DLD1 (cell line): ENCODE results near the gene WNK2.
"Not testable (repeated sequence)": the region's sequence is repeated elsewhere in the genome, so short reads cannot be mapped to it uniquely, and the experiment has no call there.

ENCODE experiments used
- in situ Hi-C: cut with HindIII; loops from 2 replicates; pipeline ENCODE4 v1.10.0; 2017; ENCODE audit warnings: low sequenced_read_pairs

The WNK2 gene

DNA sequence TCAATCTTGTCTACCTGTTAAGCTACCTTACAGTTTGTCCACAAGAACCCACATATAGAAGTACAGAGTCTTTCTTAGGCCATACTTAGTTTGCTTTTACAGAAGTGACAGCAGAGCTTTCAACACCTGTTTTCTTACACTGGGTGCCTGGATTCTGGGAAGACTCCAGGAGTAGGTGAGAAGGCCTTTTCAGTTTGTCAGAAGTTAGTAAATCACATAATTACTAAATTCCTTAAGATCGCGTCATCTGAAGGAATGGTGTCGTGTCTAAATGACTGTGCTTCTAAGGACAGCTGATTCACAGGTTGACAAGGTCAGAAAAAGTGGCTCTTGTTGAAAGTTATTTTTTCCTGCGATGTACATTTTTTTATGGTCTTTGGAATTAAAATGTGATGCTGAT, 170.5 kb downstream of the WNK2 start:
- in situ Hi-C loops, result no loop called here

DNA sequence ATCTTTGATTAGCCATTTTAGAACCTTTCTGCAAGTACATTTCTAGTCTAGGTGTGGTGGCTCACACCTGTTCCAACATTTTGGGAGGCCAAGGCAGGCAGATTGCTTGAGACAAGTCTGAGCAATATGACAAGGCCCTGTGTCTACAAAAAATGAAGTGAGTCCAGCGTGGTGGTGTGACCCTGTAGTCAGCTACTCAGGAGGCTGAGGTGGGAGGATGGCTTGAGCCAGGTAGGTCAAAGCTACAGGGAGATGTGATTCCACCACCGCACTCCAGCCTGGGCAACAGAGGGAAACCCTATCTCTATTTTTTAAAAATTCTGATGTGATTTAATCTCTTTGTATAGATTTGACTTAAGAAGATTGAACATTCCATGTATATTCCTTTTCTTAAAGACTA, 171.9 kb downstream of the WNK2 start:
- in situ Hi-C loops, result no loop called here

DNA sequence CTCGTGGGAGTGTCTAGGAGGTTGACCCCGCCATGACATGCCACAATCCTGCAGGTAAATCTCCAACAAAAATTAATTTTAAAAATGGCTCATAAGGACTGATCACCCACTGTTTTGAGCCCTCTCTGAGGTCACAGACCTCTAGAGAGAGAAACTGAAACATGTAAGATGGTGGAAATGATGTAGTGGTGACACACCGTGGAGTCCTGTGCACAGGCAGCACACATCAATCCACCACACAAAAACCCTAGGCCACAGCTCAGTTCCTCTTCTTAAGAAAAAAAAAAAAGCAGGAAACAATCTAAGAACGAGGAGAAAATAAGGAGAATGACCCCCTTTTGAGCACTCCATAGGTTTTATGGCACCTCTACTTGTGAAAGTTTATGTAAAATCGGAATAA, 173.7 kb downstream of the WNK2 start:
- in situ Hi-C loops, result no loop called here

DNA sequence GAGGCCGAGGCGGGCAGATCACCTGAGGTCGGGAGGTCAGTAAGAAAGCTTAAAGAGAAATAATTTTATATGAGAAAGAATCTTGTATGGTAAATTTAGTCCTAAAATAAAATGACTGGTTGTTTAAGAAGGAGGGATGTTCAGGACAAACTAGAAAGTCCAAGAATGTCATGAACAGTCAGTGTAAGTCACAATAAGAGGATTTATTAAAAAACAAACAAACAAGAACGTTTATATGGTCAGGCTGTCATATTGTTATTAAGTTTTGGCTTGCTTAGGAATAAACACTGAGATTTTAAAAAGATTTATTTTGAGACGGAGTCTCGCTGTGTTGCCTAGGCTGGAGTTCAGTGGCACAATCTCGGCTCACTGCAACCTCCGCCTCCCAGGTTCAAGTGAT, 176.0 kb downstream of the WNK2 start:
- in situ Hi-C loops, result not testable (repeated sequence)

DNA sequence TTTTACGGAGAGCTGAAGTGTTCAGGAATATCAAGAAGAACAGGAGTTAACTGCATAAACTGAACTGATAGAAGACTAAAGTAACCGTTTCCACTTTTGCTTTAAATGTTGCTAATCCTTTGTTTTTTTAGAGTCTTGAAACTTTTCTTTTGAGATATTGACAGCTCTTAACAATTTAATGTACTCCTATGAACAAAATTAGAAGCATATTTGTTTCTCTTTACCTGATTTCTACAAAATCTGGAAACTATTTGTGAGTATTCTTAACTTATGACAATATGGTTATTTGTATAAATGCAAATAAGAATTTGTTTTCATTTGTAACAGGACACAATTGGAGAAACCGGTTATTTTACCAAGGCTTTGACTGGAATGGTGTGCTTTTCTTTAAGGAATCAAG, 178.1 kb downstream of the WNK2 start:
- in situ Hi-C loops, result no loop called here

DNA sequence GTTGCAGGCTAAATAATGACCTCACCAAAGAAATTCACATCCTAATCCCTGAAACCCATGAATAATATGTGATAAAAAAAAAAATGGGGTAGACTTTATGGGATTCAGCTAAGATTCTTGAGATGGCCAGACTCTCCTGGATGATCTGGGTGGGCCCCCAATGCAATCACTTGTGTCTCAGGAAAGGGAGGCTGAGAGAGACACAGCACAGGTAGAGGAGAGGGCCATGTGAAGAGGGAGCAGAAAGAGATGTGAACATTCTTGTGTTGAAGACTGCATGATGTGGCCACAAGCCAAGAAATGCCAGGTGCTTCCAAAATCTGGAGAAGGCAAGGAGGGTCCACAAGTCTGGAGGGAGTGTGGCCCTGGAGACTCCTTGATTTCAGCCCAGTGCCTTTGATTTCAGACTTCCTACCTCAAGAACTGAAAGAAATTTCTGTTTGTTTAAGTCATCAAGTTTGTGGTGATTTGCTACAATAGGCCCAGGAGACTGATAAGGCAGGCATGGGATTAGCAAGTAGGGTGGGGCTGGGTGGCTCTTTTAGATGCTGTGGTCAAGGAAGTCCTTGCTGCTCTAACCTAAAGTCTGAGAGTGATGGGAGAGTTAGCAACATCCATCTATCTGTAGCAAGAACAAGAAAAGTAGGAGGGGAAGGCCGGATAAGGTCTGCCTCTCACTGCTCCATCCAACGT, 180.9 kb downstream of the WNK2 start:
- in situ Hi-C loops, result no loop called here

DNA sequence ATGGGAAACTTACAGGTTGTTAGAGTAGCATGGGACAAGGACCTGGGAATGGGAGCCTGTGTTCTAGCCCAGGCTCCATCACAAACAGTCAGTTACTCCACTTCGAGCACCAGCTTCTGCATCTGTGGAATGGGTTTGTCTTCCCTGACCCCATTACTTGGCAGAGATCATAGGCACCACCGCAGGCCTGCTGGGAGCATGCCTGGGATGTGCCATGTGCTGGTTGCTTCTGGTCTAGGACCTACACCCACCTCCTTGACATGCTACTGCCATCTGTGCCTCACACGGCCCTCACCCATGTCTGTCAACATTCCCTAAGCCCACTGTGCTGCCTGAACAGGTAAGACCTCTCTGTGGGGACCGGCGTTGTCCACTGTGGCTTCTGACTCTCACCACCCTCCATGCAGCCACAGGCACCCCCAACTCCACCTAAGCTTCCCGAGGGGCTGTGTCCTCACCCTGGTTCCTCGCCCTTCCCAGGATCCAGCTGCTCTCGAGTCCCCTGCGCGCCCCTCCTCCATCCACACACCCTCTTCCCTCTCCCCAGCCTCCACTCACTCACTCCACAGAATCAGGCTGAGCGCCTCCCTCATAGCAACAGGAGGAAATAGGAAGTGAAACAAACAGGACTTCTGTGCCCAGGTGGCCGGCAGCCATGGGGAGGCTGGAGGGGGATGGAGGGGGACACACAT, 181.6 kb downstream of the WNK2 start:
- in situ Hi-C loops, result no loop called here

DNA sequence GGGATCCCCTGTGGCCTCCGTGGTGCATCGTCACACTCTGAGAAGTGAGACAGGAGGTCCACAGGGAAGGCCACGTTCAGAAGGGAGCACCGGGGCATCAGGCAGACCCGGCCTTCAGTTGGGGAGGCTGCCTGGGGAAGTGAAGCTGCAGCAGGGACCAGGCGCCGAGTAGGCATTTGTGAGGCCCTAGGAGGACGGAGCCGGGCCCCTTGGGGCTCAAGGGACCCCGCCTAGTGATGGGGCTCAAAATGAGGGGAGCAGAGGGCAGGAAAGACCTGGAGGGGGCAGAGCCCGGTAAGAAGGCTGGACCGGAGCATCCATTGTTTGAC, 182.1 kb downstream of the WNK2 start:
- in situ Hi-C loops, result no loop called here

DNA sequence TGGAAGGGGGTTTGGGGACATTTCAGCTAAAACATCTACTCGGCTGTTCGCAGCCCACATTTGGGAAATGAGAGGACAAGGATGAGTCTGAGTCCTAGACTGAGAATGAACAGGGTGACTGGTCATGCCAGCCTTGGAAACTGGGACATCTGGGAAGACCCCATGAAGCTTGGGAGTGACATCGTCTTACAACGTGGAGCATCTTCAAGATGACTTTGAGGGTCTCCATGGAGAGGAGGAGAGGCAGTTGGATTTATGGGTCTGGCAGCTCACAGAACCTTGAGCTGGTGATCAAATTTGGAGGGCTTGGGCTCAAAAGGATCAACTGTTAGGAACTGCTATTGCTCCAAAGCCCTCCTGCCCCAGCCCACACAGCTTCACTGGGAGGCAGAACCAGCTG, 182.5 kb downstream of the WNK2 start:
- in situ Hi-C loops, result not testable (repeated sequence)

DNA sequence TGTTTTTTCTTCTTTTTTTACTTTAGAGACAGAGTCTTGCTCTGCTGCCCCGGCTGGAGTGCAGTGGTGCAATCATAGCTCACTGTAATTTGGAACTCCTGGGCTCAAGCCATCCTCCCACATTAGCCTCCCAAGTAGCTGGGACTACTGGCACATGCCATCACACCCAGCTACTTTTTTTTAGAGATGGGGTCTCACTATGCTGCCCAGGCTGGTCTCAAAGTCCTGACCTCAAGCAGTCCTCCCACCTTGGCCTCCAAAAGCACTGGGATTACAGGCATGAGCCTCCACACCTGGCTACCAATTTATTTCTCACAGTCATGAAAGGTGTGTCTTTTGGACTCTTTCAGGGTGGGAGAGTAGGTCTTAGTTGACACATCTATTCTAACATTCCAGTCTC, 184.5 kb downstream of the WNK2 start:
- in situ Hi-C loops, result no loop called here

DNA sequence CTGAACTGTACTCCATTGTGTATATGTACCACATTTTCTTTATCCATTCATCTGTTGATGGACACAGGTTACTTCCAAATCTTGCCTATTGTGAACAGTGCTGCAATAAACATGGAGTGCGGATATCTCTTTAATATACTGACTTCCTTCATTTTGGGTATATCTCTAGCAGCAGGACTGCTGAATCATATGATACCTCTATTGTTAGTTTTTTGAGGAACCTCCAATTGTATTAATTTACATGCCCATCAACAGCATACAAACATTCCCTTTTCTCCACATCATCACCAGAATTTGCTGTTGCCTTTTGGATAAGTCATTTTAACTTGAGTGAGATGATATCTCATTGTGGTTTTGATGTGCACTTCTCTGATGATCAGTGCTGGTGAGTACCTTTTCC, 185.7 kb downstream of the WNK2 start:
- in situ Hi-C loops, result no loop called here
